Measurements from ENCODE around the gene RHBG.

GRCh38 chr1:156430866-156431265 lies 61.9 kb downstream of the RHBG start:
- TF ChIP-seq CTCF (IDR thresholded peaks at IDR 0.05) (no peak), EZH2 (IDR thresholded peaks at IDR 0.05; ENCODE audit: borderline replicate concordance, insufficient read depth, low read depth, low read length, poor library complexity, severe bottlenecking) (no peak)

All from B cell (primary cell).